Activated CD4-positive, alpha-beta memory T cell treated with anti-CD3 and anti-CD28 coated beads, Interleukin-2, amount 10 ng/mL, durations not matched to agents 7 days and 5 days (primary cell): Measurements from ENCODE around the gene PLEKHA6. TPM values are rescaled to one million over a fixed set of nuclear protein-coding genes. Genes with fewer than 3 reads are reported as not detected.

ENCODE experiments used
- CTCF ChIA-PET: fragments of 350-600 bp; sonication (Branson Sonifier 250); formaldehyde crosslinking; loops from one replicate; lab custom pipeline; 2021; ENCODE audit warnings: antibody characterized with exemption, inconsistent platforms; lab: Charles Lee
- POLR2A ChIA-PET: fragments of 350-600 bp; sonication (Branson Sonifier 250); formaldehyde crosslinking; loops from one replicate; lab custom pipeline; 2021; ENCODE audit warnings: antibody characterized with exemption; lab: Charles Lee
- DNase-seq: peaks from one replicate; pipeline ENCODE4 v3.0.0-alpha.2; 2020
- H3K27ac Mint-ChIP-seq: one replicate; pipeline ENCODE4 v1.8.0; 2021; ENCODE audit warnings: mild to moderate bottlenecking, mixed read lengths
- H3K27me3 Mint-ChIP-seq: one replicate; pipeline ENCODE4 v1.8.0; 2021; ENCODE audit warnings: mixed read lengths
- H3K36me3 Mint-ChIP-seq: one replicate; pipeline ENCODE4 v1.8.0; 2021; ENCODE audit warnings: low read depth, mixed read lengths
- H3K4me1 Mint-ChIP-seq: one replicate; pipeline ENCODE4 v1.8.0; 2021; ENCODE audit warnings: mixed read lengths
- H3K4me3 Mint-ChIP-seq: one replicate; pipeline ENCODE4 v1.8.0; 2021; ENCODE audit warnings: mild to moderate bottlenecking, mixed read lengths
- H3K9me3 Mint-ChIP-seq: one replicate; pipeline ENCODE4 v1.8.0; 2021; ENCODE audit warnings: mixed read lengths
- total RNA-seq, 2 experiments: library from RNA; stranded (reverse); gene quantifications; one replicate each; pipeline ENCODE4 v1.2.3, GENCODE V29; 2021

PLEKHA6 gene
- total RNA-seq, 2 experiments from 2014 or later = not detected

DNA sequence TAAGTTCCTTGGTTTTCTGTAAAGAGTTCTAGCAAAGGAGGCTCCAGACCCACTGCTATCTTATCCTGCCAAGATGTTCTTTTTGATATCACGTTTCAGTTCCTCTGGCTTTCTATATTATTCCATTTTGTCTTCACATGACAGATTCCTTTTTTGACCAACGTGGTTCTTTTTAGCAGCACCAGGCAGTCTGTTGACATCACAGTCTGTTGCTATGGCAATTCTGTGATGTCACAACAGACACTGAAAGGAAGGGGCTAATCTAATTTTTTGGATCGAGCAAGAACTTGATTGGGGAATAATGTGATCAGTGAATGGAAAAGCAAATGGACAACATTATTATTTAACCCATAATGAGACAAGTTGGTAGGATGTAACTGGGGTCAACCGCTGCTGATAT lies 81.5 kb downstream of the PLEKHA6 start:
- ChIA-PET POLR2A (no interaction called here), CTCF (interaction anchor here (1.1 to 1.3 kb wide), 3 partner anchors 14 to 45 kb away, joined by 3 read pairs; no protein-coding TSS in a partner anchor)
- DNase-seq = no peak
- no peak overlapping the region for H3K27ac Mint-ChIP-seq
- peaks cover 43% of the 10 kb centered on the region for H3K27me3 Mint-ChIP-seq
- H3K36me3 Mint-ChIP-seq = no peaks in the 10 kb centered on the region
- no peak overlapping the region for H3K4me3 Mint-ChIP-seq
- H3K4me1 Mint-ChIP-seq = no peaks in the 10 kb centered on the region
- H3K9me3 Mint-ChIP-seq = no peaks in the 10 kb centered on the region

DNA sequence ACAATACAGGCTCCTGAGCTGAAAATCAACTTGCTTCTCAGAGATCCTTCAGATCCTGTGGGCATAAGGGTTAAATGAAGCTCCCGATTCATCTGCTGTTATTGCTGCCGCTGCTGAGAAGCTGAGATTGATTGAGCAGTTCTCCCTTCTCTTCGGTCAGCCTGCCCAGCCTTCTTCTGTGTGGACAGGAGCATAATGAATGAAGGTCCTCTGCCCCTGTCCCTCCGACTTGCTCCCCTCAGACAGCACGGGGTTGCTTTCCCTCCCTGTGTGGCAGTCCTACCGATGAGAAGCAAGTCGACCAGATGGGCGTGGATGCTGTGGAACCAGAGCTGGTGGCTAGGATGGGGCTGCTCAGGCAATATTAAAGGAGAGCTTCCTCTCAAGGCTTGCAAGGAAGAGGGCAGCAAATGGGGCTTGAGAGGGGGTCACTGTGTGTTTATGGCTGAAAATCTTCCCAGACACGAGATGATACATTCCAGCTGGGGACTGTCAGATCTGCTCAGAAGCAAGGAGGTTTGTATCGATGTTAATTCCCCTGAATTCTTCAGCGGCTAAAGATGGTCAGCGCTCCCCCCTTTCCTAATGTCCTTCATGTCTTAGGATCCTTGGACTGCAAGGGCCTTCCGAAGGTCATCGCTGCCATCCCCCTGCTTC lies 82.0 kb downstream of the PLEKHA6 start:
- POLR2A ChIA-PET = no interaction called here
- Mint-ChIP-seq H3K4me1 (no peaks in the 10 kb centered on the region), H3K36me3 (no peaks in the 10 kb centered on the region), H3K4me3 (no peak overlapping the region), H3K27ac (no peak overlapping the region), H3K27me3 (peaks cover 43% of the 10 kb centered on the region), H3K9me3 (no peaks in the 10 kb centered on the region)
- CTCF ChIA-PET = interaction anchor here (1.3 kb wide), 1 partner anchor 14 kb away, joined by 3 read pairs; no protein-coding TSS in a partner anchor
- DNase-seq = no peak

DNA sequence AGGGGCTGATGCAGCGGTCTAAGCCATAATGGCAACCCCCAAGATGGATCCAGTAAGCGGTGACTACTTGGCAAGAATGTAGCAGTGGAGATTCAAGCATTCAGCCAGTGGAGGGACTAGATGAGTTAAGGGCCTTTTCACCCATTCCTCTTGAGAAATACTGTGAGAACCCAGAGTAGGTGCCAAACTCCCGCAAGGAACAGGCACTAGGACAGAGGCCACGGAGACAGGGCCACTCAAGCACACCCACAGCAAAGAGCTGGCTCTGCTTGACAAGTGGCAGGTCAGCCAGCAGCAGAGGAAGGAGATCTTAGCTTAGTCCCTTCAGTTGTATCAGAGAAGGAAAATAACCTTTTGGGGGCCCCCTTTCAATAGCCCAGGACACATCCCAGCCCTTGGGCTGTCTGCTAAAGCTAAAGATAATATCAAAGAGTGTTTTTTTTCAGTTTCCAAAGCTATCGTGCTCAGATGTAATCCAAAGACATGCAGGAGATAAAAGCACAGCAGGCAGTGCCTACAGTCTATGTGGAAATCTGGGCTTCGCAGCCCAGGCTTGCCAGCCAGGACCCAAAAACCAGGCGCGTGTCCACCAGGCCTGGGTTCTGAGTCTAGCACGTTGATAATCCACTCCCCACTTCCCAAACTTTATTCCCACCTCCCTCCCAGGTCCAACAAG lies 83.9 kb downstream of the PLEKHA6 start:
- POLR2A ChIA-PET = no interaction called here
- Mint-ChIP-seq H3K4me3 (no peak overlapping the region), H3K27me3 (peaks cover 31% of the 10 kb centered on the region), H3K4me1 (no peaks in the 10 kb centered on the region), H3K27ac (no peak overlapping the region), H3K36me3 (no peaks in the 10 kb centered on the region), H3K9me3 (no peaks in the 10 kb centered on the region)
- CTCF ChIA-PET = no interaction called here
- no peak for DNase-seq

DNA sequence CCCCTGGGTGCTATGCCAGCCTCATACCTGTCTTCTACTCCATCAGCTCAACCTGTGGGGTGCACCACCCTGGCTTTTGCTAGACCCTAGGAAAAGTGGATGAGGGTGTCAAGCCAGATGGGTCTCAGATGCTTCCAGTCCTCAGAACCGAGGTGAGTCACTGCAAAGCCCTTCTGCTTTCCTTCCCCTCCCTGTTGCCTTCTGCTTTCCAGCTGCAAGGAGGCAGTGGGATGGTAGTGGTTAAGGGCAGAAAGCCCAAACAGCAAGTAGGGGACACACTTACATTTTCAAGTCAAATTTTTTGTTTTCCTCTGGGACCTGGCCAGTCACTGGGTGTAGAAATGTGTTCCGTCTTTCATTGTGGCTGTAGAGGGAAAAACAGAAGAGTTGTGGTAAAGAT lies 85.3 kb downstream of the PLEKHA6 start:
- no peaks in the 10 kb centered on the region for H3K9me3 Mint-ChIP-seq
- H3K36me3 Mint-ChIP-seq = no peaks in the 10 kb centered on the region
- no peak overlapping the region for H3K27ac Mint-ChIP-seq
- no peak overlapping the region for H3K4me3 Mint-ChIP-seq
- ChIA-PET POLR2A (no interaction called here), CTCF (no interaction called here)
- H3K4me1 Mint-ChIP-seq = no peaks in the 10 kb centered on the region
- DNase-seq = no peak
- peaks cover 20% of the 10 kb centered on the region for H3K27me3 Mint-ChIP-seq

DNA sequence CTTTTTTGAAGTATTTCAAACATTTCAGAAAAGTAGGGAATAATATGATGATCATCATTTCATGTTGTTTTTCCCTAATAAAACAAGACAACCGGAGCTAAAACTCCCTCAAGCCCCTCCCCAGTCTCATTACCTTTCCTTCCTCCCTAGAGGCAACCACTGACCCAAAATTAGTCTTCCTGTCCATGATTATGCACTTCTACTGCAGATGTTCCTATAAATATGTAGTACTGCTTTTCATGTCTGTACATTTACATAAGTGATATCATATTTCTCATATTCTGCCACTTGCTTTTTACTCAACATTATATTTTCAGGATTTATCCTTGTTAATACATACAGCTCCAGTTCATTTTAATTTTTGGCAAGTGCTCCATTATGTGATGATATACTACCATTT lies 87.2 kb downstream of the PLEKHA6 start:
- Mint-ChIP-seq H3K27me3 (peaks cover 10% of the 10 kb centered on the region), H3K9me3 (no peaks in the 10 kb centered on the region), H3K4me3 (no peak overlapping the region), H3K27ac (no peak overlapping the region), H3K36me3 (no peaks in the 10 kb centered on the region), H3K4me1 (no peaks in the 10 kb centered on the region)
- CTCF ChIA-PET = no interaction called here
- POLR2A ChIA-PET = no interaction called here
- DNase-seq = no peak

DNA sequence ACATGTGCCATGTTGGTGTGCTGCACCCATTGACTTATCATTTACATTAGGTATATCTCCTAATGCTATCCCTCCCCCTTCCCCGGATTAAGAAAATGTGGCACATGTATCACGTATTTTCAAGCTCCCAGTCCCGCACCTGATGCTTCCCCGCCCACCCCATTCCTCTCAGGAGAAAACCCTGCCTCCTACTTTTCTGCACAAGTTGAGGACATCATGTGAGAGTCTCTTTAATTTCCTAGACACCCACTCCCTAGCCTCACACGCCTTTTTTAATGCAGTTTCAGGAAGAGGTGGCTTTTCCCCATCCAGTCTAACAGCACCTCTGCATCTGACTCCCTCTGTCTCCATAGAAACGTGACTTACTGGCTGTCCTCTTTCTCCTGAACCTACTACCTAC lies 87.8 kb downstream of the PLEKHA6 start:
- ChIA-PET POLR2A (no interaction called here), CTCF (no interaction called here)
- Mint-ChIP-seq H3K4me3 (no peak overlapping the region), H3K27ac (no peak overlapping the region), H3K27me3 (peaks cover 10% of the 10 kb centered on the region), H3K4me1 (no peaks in the 10 kb centered on the region), H3K36me3 (no peaks in the 10 kb centered on the region), H3K9me3 (no peaks in the 10 kb centered on the region)
- DNase-seq = no peak

DNA sequence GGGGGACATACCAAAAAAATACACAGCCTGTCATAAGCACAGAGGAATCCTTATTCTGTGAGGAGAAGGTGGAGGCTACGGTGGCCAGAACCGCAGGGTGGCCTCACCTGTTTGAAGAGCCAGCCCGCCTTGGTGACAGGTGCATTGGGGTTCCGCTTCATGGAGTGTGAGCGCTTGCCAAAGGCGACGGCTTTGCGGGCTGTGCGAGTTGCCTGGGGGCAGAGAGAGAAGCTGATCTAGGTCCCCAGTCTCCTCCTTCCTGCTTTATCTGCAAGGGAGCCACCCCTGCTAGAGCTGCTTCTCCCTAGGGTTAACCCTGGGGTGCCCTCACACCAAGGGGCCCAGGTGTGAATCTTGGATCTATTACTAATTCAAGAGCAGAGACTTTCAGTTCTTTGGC lies 91.6 kb downstream of the PLEKHA6 start:
- ChIA-PET POLR2A (no interaction called here), CTCF (no interaction called here)
- no peak overlapping the region for H3K4me3 Mint-ChIP-seq
- H3K36me3 Mint-ChIP-seq = no peaks in the 10 kb centered on the region
- no peak overlapping the region for H3K27ac Mint-ChIP-seq
- no peak for DNase-seq
- peaks cover 4% of the 10 kb centered on the region for H3K27me3 Mint-ChIP-seq
- no peaks in the 10 kb centered on the region for H3K9me3 Mint-ChIP-seq
- no peaks in the 10 kb centered on the region for H3K4me1 Mint-ChIP-seq

DNA sequence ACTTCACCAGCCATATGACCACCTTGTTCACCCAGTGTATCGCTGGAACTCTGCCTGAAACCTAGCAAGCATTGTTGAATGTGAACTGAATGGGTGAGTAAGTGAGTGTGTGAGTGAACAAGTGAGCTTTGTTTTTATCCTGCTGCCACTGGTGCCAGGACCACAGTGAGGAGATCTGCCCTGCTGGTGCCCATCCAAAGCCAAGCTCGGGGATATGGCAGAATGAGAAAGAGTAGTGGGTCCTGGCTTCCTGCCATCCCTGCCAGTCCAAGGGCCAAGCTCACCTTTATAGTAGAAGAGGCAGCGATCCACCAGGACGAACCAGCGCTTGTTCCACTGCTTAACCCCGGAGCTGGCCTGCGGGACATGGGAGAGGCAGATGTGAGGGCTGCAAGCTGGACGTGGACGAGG lies 92.5 kb downstream of the PLEKHA6 start:
- CTCF ChIA-PET = no interaction called here
- H3K27ac Mint-ChIP-seq = no peak overlapping the region

DNA sequence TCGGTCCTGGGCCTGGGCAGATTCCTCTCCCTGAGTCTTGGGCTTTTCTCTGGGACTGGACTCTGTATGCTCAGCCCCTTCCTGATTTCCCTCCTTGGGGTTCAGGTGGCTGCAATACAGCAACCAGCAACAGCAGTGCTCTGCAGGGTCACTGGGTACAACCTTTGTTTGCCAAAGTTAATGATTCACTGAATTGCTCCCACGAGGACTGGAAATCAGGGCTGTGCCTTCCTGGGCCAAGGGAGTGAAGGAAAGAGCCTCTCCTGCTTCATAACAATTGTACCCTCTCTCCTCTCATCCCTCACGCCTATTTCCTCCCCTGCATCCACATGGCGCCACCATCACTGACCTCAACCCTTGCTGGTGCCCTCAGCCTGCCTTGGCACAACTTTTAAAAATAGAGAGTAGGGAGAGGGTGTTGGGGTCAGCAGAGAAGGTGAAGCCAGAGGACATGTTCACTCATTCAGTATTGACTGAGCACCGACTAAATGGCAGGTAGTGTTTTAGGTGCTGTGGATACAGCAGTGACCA lies 93.2 kb downstream of the PLEKHA6 start:
- DNase-seq = no peak
- no peaks in the 10 kb centered on the region for H3K4me1 Mint-ChIP-seq
- no peak overlapping the region for H3K4me3 Mint-ChIP-seq
- POLR2A ChIA-PET = no interaction called here
- H3K27me3 Mint-ChIP-seq = peaks cover 7% of the 10 kb centered on the region
- no peaks in the 10 kb centered on the region for H3K36me3 Mint-ChIP-seq
- no peaks in the 10 kb centered on the region for H3K9me3 Mint-ChIP-seq
- CTCF ChIA-PET = no interaction called here
- no peak overlapping the region for H3K27ac Mint-ChIP-seq

More for the DNA sequence above, 92.5 kb downstream of the PLEKHA6 start:
- DNase-seq = no peak
- Mint-ChIP-seq H3K36me3 (no peaks in the 10 kb centered on the region), H3K27me3 (peaks cover 4% of the 10 kb centered on the region), H3K4me1 (no peaks in the 10 kb centered on the region), H3K4me3 (no peak overlapping the region), H3K9me3 (no peaks in the 10 kb centered on the region)
- POLR2A ChIA-PET = no interaction called here

DNA sequence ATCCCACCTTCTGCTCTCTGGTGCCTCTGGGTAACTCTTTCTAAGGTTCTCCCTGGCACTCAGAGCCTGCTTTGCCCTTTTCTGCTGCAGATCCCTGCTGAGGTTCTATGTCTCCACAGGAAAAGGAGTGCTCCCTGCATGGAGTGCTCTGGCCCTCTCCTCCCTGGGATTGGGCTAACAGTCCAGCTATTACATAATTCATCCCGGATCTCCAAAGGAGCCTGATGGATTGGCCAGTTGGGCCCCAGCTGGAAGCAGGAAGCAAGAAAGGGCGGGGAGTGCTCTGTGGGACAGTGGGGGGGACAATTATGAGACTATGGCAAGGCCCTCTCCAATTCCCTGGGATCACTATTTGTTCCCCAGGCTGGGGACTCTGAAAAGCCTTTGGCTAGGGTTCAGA lies 94.1 kb downstream of the PLEKHA6 start:
- H3K4me1 Mint-ChIP-seq = no peaks in the 10 kb centered on the region
- H3K4me3 Mint-ChIP-seq = no peak overlapping the region
- H3K9me3 Mint-ChIP-seq = no peaks in the 10 kb centered on the region
- POLR2A ChIA-PET = interaction anchor here (0.5 kb wide), 1 partner anchor 44 kb away, joined by 3 read pairs; no protein-coding TSS in a partner anchor
- no peak for DNase-seq
- CTCF ChIA-PET = no interaction called here
- peaks cover 7% of the 10 kb centered on the region for H3K27me3 Mint-ChIP-seq
- no peak overlapping the region for H3K27ac Mint-ChIP-seq
- H3K36me3 Mint-ChIP-seq = no peaks in the 10 kb centered on the region

DNA sequence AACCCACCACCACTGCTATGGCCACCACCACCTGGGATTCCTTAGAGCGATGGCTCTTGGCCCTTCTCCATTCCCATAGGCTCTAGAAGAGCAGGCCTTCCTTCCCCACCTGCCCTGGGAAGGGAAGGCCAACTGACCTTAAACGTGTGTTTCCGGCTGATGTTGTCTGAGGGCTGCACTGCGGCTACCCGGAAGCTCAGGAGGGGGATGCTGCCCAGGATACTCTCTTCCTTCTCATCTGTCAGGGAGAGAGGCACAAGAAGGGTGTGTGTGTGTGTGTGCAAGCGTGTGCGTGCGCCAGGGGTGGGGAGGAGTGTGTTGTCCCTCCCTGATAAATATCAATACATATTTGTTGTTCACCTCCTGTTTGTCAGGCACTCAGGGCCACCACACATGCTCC lies 94.9 kb downstream of the PLEKHA6 start:
- no peak for DNase-seq
- no peak overlapping the region for H3K27ac Mint-ChIP-seq
- no peak overlapping the region for H3K4me3 Mint-ChIP-seq
- CTCF ChIA-PET = no interaction called here
- no peaks in the 10 kb centered on the region for H3K36me3 Mint-ChIP-seq
- POLR2A ChIA-PET = no interaction called here
- H3K27me3 Mint-ChIP-seq = peaks cover 7% of the 10 kb centered on the region
- no peaks in the 10 kb centered on the region for H3K4me1 Mint-ChIP-seq
- H3K9me3 Mint-ChIP-seq = no peaks in the 10 kb centered on the region

DNA sequence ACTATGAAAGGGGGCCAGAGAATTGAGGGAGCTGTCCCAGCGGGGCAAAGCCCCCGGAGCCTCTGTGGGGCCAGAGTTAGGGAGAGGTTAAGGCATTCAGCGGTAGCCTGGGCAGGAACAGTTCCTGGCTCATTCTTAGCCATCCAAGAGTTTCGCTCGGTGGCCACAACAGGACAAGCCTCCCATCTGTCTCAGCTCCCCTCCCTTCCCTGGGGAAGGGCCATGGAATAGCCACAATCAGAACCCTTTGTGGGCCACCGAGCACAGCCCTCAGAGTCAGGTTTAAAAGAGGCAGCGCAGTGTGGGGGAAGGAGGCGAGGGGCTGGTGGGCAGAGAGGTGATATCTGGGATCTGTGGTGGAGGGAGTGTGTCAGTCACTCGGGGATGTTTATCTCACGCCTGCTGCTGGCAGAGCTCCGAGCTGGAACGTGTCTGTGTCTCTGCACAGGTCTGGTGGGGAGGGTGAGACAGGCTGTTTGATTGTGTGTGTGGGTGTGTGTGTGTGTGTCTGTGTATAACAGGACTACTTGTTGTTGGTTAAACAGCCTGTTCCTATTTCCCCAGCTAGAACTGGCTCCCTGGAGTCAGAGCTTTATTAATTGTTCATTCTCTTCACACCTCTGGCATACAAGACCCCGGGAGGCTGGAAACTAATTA lies 96.3 kb downstream of the PLEKHA6 start:
- ChIA-PET POLR2A (no interaction called here), CTCF (interaction anchor here (1.1 to 1.3 kb wide), 2 partner anchors 15 to 100 kb away, joined by 3 to 5 read pairs; no protein-coding TSS in a partner anchor)
- no peak for DNase-seq
- Mint-ChIP-seq H3K4me3 (no peak overlapping the region), H3K4me1 (no peaks in the 10 kb centered on the region), H3K27me3 (peaks cover 2% of the 10 kb centered on the region), H3K36me3 (no peaks in the 10 kb centered on the region), H3K27ac (no peak overlapping the region), H3K9me3 (no peaks in the 10 kb centered on the region)
